Measurements from ENCODE around the gene OSBPL3. TPM values are rescaled to one million over a fixed set of nuclear protein-coding genes. Genes with fewer than 3 reads are reported as not detected.

The OSBPL3 gene
- total RNA-seq, 1 experiment from 2014 or later: 36.8 TPM

GRCh38 chr7:24831240-24831639 is 148.7 kb downstream of the OSBPL3 start (continued):
- TF ChIP-seq EZH2phosphoT487 (IDR thresholded peaks at IDR 0.05; ENCODE audit: borderline replicate concordance): no peak
- no peak for TF ChIP-seq ZNF274 (IDR thresholded peaks at IDR 0.05; ENCODE audit: low read depth, low read length)
- TF ChIP-seq, protein P1, sequence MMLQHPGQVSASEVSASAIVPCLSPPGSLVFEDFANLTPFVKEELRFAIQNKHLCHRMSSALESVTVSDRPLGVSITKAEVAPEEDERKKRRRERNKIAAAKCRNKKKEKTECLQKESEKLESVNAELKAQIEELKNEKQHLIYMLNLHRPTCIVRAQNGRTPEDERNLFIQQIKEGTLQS (IDR thresholded peaks at IDR 0.05): no peak

DNA sequence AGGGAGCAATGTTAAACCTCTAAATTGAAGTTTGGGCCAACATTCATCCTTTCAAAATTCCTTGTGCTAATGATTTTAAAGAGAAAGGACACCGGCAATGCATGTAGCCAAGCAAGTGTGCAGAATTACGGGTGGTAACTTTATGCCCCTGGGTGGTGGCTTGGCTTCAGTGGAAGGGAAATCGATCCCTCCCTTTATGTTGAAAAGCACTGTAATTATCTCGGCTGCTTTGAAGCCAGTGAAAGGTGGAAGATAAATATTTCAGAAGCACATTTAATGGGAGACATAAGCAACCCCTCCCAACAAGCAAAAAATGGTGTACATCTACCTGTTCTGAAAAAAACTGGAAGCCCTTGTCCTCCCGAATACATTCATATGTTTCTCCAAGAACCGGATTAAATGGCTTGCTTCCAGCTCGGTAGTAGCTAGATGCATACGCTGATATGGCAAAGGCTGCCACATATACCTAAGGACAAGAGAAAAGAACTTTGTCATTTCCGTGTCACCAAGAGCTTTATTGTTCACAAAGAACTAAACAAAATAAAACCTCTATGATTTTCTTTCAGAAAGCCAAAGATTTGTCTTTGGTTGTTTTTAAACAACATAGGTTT is 149.4 kb downstream of the OSBPL3 start:
- ATAC-seq: no peak
- no peak overlapping the region for H3K4me2 ChIP-seq (ENCODE audit: low read length)
- no peaks in the 10 kb centered on the region for H3K9me3 ChIP-seq (ENCODE audit: control insufficient read depth in 1 of 2, insufficient read depth in 1 of 2, low read depth in 1 of 2, low read length in 2 of 2)
- no TSS peak for BruUV-seq (replicated peaks)
- ChIA-PET POLR2A (no interaction called here), CTCF (no interaction called here), RAD21 (ENCODE audit: low non-redundant PET in 1 of 2, low total read pairs in 2 of 2, uncharacterized antibody in 2 of 2, unreplicated experiment in 2 of 2) (no interaction called here)
- no peak for DNase-seq (ENCODE audit: low read depth, low spot score)
- no peaks in the 10 kb centered on the region for H3K79me2 ChIP-seq (ENCODE audit: insufficient read depth, low read length)
- H3K4me1 ChIP-seq (ENCODE audit: control insufficient read depth in 1 of 2, insufficient read depth in 2 of 2, low read length in 2 of 2): peaks cover 39 to 77% of the 10 kb centered on the region in 2 experiments
- no peak overlapping the region for H3K4me3 ChIP-seq (replicated peaks in 1 of 2; ENCODE audit: low read depth in 1 of 2, low read length in 2 of 2)
- intact Hi-C loops (cut with micrococcal nuclease): no loop called here
- no peak overlapping the region for H3K27ac ChIP-seq (ENCODE audit: low read depth, low read length)
- TF ChIP-seq CEBPB (IDR thresholded peaks at IDR 0.05; ENCODE audit: low read depth) (no peak), CTCF (IDR thresholded peaks at IDR 0.05 in 2 of 3, conservative IDR thresholded peaks at IDR 0.05 in 1 of 3; ENCODE audit: borderline replicate concordance in 1 of 3, insufficient read depth in 1 of 3, low read depth in 2 of 3, low read length in 2 of 3) (no peak), SP1 (IDR thresholded peaks at IDR 0.05; ENCODE audit: low read depth) (no peak), ELF1 (IDR thresholded peaks at IDR 0.05; ENCODE audit: borderline replicate concordance, low read depth) (no peak)
- TF ChIP-seq, protein P2, sequence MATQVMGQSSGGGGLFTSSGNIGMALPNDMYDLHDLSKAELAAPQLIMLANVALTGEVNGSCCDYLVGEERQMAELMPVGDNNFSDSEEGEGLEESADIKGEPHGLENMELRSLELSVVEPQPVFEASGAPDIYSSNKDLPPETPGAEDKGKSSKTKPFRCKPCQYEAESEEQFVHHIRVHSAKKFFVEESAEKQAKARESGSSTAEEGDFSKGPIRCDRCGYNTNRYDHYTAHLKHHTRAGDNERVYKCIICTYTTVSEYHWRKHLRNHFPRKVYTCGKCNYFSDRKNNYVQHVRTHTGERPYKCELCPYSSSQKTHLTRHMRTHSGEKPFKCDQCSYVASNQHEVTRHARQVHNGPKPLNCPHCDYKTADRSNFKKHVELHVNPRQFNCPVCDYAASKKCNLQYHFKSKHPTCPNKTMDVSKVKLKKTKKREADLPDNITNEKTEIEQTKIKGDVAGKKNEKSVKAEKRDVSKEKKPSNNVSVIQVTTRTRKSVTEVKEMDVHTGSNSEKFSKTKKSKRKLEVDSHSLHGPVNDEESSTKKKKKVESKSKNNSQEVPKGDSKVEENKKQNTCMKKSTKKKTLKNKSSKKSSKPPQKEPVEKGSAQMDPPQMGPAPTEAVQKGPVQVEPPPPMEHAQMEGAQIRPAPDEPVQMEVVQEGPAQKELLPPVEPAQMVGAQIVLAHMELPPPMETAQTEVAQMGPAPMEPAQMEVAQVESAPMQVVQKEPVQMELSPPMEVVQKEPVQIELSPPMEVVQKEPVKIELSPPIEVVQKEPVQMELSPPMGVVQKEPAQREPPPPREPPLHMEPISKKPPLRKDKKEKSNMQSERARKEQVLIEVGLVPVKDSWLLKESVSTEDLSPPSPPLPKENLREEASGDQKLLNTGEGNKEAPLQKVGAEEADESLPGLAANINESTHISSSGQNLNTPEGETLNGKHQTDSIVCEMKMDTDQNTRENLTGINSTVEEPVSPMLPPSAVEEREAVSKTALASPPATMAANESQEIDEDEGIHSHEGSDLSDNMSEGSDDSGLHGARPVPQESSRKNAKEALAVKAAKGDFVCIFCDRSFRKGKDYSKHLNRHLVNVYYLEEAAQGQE (IDR thresholded peaks at IDR 0.05; ENCODE audit: low read depth): no peak
- H3K9ac ChIP-seq (ENCODE audit: low read length): no peak overlapping the region
- no peaks in the 10 kb centered on the region for H3K27me3 ChIP-seq (ENCODE audit: insufficient read depth, low read length)
- H2AFZ ChIP-seq (ENCODE audit: low read depth, low read length, poor library complexity, severe bottlenecking): no peak overlapping the region
- no peaks in the 10 kb centered on the region for H4K20me1 ChIP-seq (ENCODE audit: insufficient read depth)
- H3K9me2 ChIP-seq (ENCODE audit: insufficient read depth): no peaks in the 10 kb centered on the region
- peaks cover 4 to 10% of the 10 kb centered on the region in 2 experiments; a peak in 3 of 4 replicates for H3K36me3 ChIP-seq (ENCODE audit: control insufficient read depth in 1 of 2, insufficient read depth in 2 of 2, low read length in 2 of 2)

Data from HCT116 (cell line).